CD8-positive, alpha-beta memory T cell (primary cell): ENCODE results near the gene SLC38A5. TPM values are rescaled to one million over a fixed set of nuclear protein-coding genes. Genes with fewer than 3 reads are reported as not detected.

Experiments used
- CTCF ChIA-PET: fragments of 350-600 bp; sonication (Branson Sonifier 250); formaldehyde crosslinking; loops from one replicate; lab custom pipeline; 2021; ENCODE audit warnings: antibody characterized with exemption; lab: Charles Lee
- POLR2A ChIA-PET: fragments of 350-600 bp; sonication (Branson Sonifier 250); formaldehyde crosslinking; loops from one replicate; lab custom pipeline; 2021; ENCODE audit warnings: antibody characterized with exemption; lab: Charles Lee
- DNase-seq, 5 donors: peaks; one replicate each; pipeline versions ENCODE4 v3.0.0 to v3.0.0-alpha.2; 2020 to 2022; ENCODE audit warnings: mixed read lengths in 1 of 5
- H3K27ac ChIP-seq: one replicate; pipeline ENCODE4 v1.7.0; 2013; ENCODE audit warnings: low read depth, mild to moderate bottlenecking, low read length, moderate library complexity
- H3K27me3 ChIP-seq: 2 replicates; pipeline ENCODE4 v1.7.0; 2013; ENCODE audit warnings: low read length, mild to moderate bottlenecking; ENCODE audit not compliant: insufficient read depth, poor library complexity, severe bottlenecking
- H3K36me3 ChIP-seq: 2 replicates; pipeline ENCODE4 v1.7.0; 2013; ENCODE audit warnings: mild to moderate bottlenecking, low read length, moderate library complexity; ENCODE audit not compliant: insufficient read depth
- H3K4me1 ChIP-seq: 2 replicates; pipeline ENCODE4 v1.7.0; 2013; ENCODE audit warnings: mild to moderate bottlenecking, low read length, moderate library complexity; ENCODE audit not compliant: insufficient read depth
- H3K4me3 ChIP-seq: 2 replicates; pipeline ENCODE4 v1.7.0; 2013; ENCODE audit warnings: mild to moderate bottlenecking, low read length
- H3K9me3 ChIP-seq: 2 replicates; pipeline ENCODE4 v1.7.0; 2013; ENCODE audit warnings: mild to moderate bottlenecking, low read length
- H3K27ac Mint-ChIP-seq, 8 donors: one replicate each; pipeline ENCODE4 v1.8.0; 2020 to 2021; ENCODE audit warnings: mixed read lengths in 8 of 8, mild to moderate bottlenecking in 6 of 8, inconsistent platforms in 3 of 8, moderate library complexity in 3 of 8
- H3K27me3 Mint-ChIP-seq, 2 donors: one replicate each; pipeline ENCODE4 v1.8.0; 2020 to 2021; ENCODE audit warnings: mixed read lengths in 2 of 2, mild to moderate bottlenecking in 1 of 2, moderate library complexity in 1 of 2
- H3K36me3 Mint-ChIP-seq, 3 donors: one replicate each; pipeline ENCODE4 v1.8.0; 2020 to 2021; ENCODE audit warnings: mixed read lengths in 3 of 3, inconsistent platforms in 1 of 3, mild to moderate bottlenecking in 1 of 3
- H3K4me1 Mint-ChIP-seq, 3 donors: one replicate each; pipeline ENCODE4 v1.8.0; 2020 to 2021; ENCODE audit warnings: mixed read lengths in 3 of 3, inconsistent platforms in 1 of 3, mild to moderate bottlenecking in 1 of 3
- H3K4me3 Mint-ChIP-seq, 7 donors: one replicate each; pipeline ENCODE4 v1.8.0; 2020 to 2021; ENCODE audit warnings: mixed read lengths in 7 of 7, mild to moderate bottlenecking in 6 of 7, moderate library complexity in 4 of 7, inconsistent platforms in 2 of 7
- H3K9me3 Mint-ChIP-seq, 5 donors: one replicate each; pipeline ENCODE4 v1.8.0; 2020 to 2022; ENCODE audit warnings: mixed read lengths in 5 of 5, mild to moderate bottlenecking in 3 of 5, moderate library complexity in 2 of 5, inconsistent platforms in 1 of 5
- polyA plus RNA-seq: library from polyadenylated mRNA; unstranded; fragments of 300-500 nt; fragmentation: Illumina TruSeq; gene quantifications from one replicate; pipeline ENCODE4 v1.2.3, GENCODE V29; 2021
- total RNA-seq, 2 experiments: library from RNA; stranded (reverse); gene quantifications; one replicate each; pipeline ENCODE4 v1.2.3, GENCODE V29; 2021

SLC38A5 gene
- total and polyA plus RNA-seq, 3 experiments from 2014 or later, result 19.8 to 211 (median 188) TPM

GRCh38 chrX:48490661-48491060 lies 20.6 kb upstream of the SLC38A5 start:
- no peaks in the 10 kb centered on the region for H3K4me1 Mint-ChIP-seq
- Histone ChIP-seq H3K4me3 (no peak overlapping the region), H3K36me3 (no peaks in the 10 kb centered on the region), H3K27me3 (no peaks in the 10 kb centered on the region), H3K27ac (no peak overlapping the region), H3K4me1 (no peaks in the 10 kb centered on the region), H3K9me3 (no peaks in the 10 kb centered on the region)
- H3K4me3 Mint-ChIP-seq, result no peak overlapping the region
- H3K27me3 Mint-ChIP-seq, result peaks cover 0 to 2% of the 10 kb centered on the region in 2 donors
- DNase-seq, result no peak
- peaks cover 0 to 5% (median 0%) of the 10 kb centered on the region in 3 donors for H3K36me3 Mint-ChIP-seq
- H3K9me3 Mint-ChIP-seq, result no peaks in the 10 kb centered on the region
- no peak overlapping the region for H3K27ac Mint-ChIP-seq
- ChIA-PET POLR2A (no interaction called here), CTCF (no interaction called here)

- Histone ChIP-seq H3K4me3 (no peak overlapping the region), H3K9me3 (no peaks in the 10 kb centered on the region), H3K27ac (no peak overlapping the region), H3K27me3 (no peaks in the 10 kb centered on the region), H3K36me3 (no peaks in the 10 kb centered on the region), H3K4me1 (no peaks in the 10 kb centered on the region)
- Mint-ChIP-seq H3K27me3 (no peaks in the 10 kb centered on the region), H3K9me3 (no peaks in the 10 kb centered on the region), H3K4me3 (no peak overlapping the region), H3K27ac (no peak overlapping the region), H3K4me1 (no peaks in the 10 kb centered on the region), H3K36me3 (peaks cover 0 to 5% (median 0%) of the 10 kb centered on the region in 3 donors)
- no peak for DNase-seq
- ChIA-PET CTCF (no interaction called here), POLR2A (no interaction called here)
Observed at GRCh38 chrX:48489892-48490291, 19.8 kb upstream of the SLC38A5 start.

- Mint-ChIP-seq H3K9me3 (no peaks in the 10 kb centered on the region), H3K27me3 (no peaks in the 10 kb centered on the region), H3K36me3 (peaks cover 0 to 5% (median 0%) of the 10 kb centered on the region in 3 donors), H3K27ac (no peak overlapping the region), H3K4me3 (no peak overlapping the region), H3K4me1 (no peaks in the 10 kb centered on the region)
- ChIA-PET CTCF (no interaction called here), POLR2A (no interaction called here)
- H3K4me1 ChIP-seq, result no peaks in the 10 kb centered on the region
- H3K27me3 ChIP-seq, result no peaks in the 10 kb centered on the region
- no peak for DNase-seq
- no peaks in the 10 kb centered on the region for H3K9me3 ChIP-seq
- no peak overlapping the region for H3K27ac ChIP-seq
- H3K36me3 ChIP-seq, result no peaks in the 10 kb centered on the region
- H3K4me3 ChIP-seq, result no peak overlapping the region
Observed at GRCh38 chrX:48489296-48489695, 19.2 kb upstream of the SLC38A5 start.

GRCh38 chrX:48488034-48488433 lies 18.0 kb upstream of the SLC38A5 start:
- peaks cover 0 to 12% (median 0%) of the 10 kb centered on the region in 3 donors for H3K36me3 Mint-ChIP-seq
- no peak overlapping the region for H3K4me3 Mint-ChIP-seq
- CTCF ChIA-PET, result no interaction called here
- no peak overlapping the region for H3K27ac Mint-ChIP-seq
- no peaks in the 10 kb centered on the region for H3K9me3 Mint-ChIP-seq
- H3K4me1 Mint-ChIP-seq, result no peaks in the 10 kb centered on the region
- Histone ChIP-seq H3K27ac (no peak overlapping the region), H3K36me3 (no peaks in the 10 kb centered on the region), H3K4me1 (no peaks in the 10 kb centered on the region), H3K27me3 (no peaks in the 10 kb centered on the region), H3K9me3 (no peaks in the 10 kb centered on the region), H3K4me3 (no peak overlapping the region)
- POLR2A ChIA-PET, result no interaction called here
- H3K27me3 Mint-ChIP-seq, result no peaks in the 10 kb centered on the region
- no peak for DNase-seq

GRCh38 chrX:48487362-48487798 lies 17.3 kb upstream of the SLC38A5 start:
- H3K4me1 Mint-ChIP-seq, result no peaks in the 10 kb centered on the region
- H3K27ac Mint-ChIP-seq, result no peak overlapping the region
- no peaks in the 10 kb centered on the region for H3K9me3 Mint-ChIP-seq
- H3K27me3 ChIP-seq, result no peaks in the 10 kb centered on the region
- H3K4me1 ChIP-seq, result no peaks in the 10 kb centered on the region
- no peaks in the 10 kb centered on the region for H3K9me3 ChIP-seq
- H3K27ac ChIP-seq, result no peak overlapping the region
- no peaks in the 10 kb centered on the region for H3K36me3 ChIP-seq
- H3K4me3 ChIP-seq, result no peak overlapping the region
- ChIA-PET CTCF (no interaction called here), POLR2A (no interaction called here)
- no peaks in the 10 kb centered on the region for H3K27me3 Mint-ChIP-seq
- H3K36me3 Mint-ChIP-seq, result peaks cover 0 to 18% (median 2%) of the 10 kb centered on the region in 3 donors
- no peak for DNase-seq
- no peak overlapping the region for H3K4me3 Mint-ChIP-seq

GRCh38 chrX:48482526-48482925 lies 12.5 kb upstream of the SLC38A5 start:
- Histone ChIP-seq H3K4me1 (peaks cover 2% of the 10 kb centered on the region), H3K27ac (no peak overlapping the region), H3K27me3 (no peaks in the 10 kb centered on the region), H3K9me3 (no peaks in the 10 kb centered on the region), H3K4me3 (no peak overlapping the region), H3K36me3 (no peaks in the 10 kb centered on the region)
- POLR2A ChIA-PET, result no interaction called here
- Mint-ChIP-seq H3K36me3 (peaks cover 0 to 56% (median 4%) of the 10 kb centered on the region in 3 donors), H3K27me3 (peaks cover 0 to 3% of the 10 kb centered on the region in 2 donors), H3K9me3 (no peaks in the 10 kb centered on the region), H3K27ac (no peak overlapping the region), H3K4me3 (no peak overlapping the region), H3K4me1 (peaks cover 6 to 14% (median 12%) of the 10 kb centered on the region in 3 donors)
- DNase-seq, result no peak
- CTCF ChIA-PET, result no interaction called here

GRCh38 chrX:48480583-48480982 lies 10.5 kb upstream of the SLC38A5 start:
- peaks cover 14% of the 10 kb centered on the region for H3K4me1 ChIP-seq
- Mint-ChIP-seq H3K27ac (peak overlapping the region in 1 of 8 donors; percentile 30), H3K4me3 (no peak overlapping the region), H3K27me3 (peaks cover 0 to 3% of the 10 kb centered on the region in 2 donors), H3K4me1 (peaks cover 22 to 31% (median 24%) of the 10 kb centered on the region in 3 donors), H3K36me3 (peaks cover 0 to 55% (median 4%) of the 10 kb centered on the region in 3 donors), H3K9me3 (no peaks in the 10 kb centered on the region)
- no peak overlapping the region for H3K4me3 ChIP-seq
- ChIA-PET CTCF (no interaction called here), POLR2A (no interaction called here)
- H3K36me3 ChIP-seq, result no peaks in the 10 kb centered on the region
- H3K27me3 ChIP-seq, result no peaks in the 10 kb centered on the region
- no peaks in the 10 kb centered on the region for H3K9me3 ChIP-seq
- no peak overlapping the region for H3K27ac ChIP-seq
- no peak for DNase-seq

- POLR2A ChIA-PET, result no interaction called here
- Histone ChIP-seq H3K27ac (no peak overlapping the region), H3K9me3 (no peaks in the 10 kb centered on the region), H3K36me3 (no peaks in the 10 kb centered on the region), H3K4me3 (no peak overlapping the region), H3K4me1 (peaks cover 14% of the 10 kb centered on the region), H3K27me3 (no peaks in the 10 kb centered on the region)
- CTCF ChIA-PET, result no interaction called here
- Mint-ChIP-seq H3K4me1 (peaks cover 24 to 35% (median 29%) of the 10 kb centered on the region in 3 donors), H3K4me3 (no peak overlapping the region), H3K27me3 (peaks cover 0 to 3% of the 10 kb centered on the region in 2 donors), H3K36me3 (peaks cover 0 to 55% (median 4%) of the 10 kb centered on the region in 3 donors), H3K9me3 (no peaks in the 10 kb centered on the region), H3K27ac (peak overlapping the region in 1 of 8 donors; percentile 25)
- DNase-seq, result no peak
Observed at GRCh38 chrX:48480142-48480541, 10.1 kb upstream of the SLC38A5 start.
